Measurements from ENCODE around the gene KMT2E.

Gene KMT2E

DNA sequence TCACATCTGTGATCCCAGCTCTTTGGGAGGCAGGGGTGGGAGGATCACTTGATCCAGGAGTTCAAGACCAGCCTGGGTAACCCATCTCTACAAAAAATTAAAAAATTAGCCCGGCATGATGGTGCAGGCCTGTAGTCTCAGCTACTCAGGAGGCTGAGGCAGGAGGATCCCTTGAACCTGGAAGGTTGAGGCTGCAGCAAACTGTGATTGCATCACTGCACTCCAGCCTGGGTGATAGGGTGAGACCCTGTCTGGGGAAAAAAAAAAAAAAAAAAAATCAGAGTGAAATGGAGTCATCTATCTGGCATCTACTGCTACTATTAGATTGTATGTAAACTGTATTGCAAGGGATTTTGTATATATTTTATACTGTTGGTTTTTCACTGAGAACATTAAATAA is 59.1 kb downstream of the KMT2E start:
- ATAC-seq, result no peak
- TF ChIP-seq RARB (CRISPR knock-in tag; IDR thresholded peaks at IDR 0.05) (no peak), TOX (CRISPR knock-in tag; IDR thresholded peaks at IDR 0.05; ENCODE audit: borderline replicate concordance) (no peak), ZNF70 (CRISPR knock-in tag; IDR thresholded peaks at IDR 0.05) (no peak), BACH2 (CRISPR knock-in tag; IDR thresholded peaks at IDR 0.05; ENCODE audit: borderline replicate concordance) (no peak), ZNF565 (CRISPR knock-in tag; conservative IDR thresholded peaks at IDR 0.05; ENCODE audit: low read depth) (no peak), PATZ1 (CRISPR knock-in tag; IDR thresholded peaks at IDR 0.05; ENCODE audit: borderline replicate concordance) (no peak), ARNTL (CRISPR knock-in tag; IDR thresholded peaks at IDR 0.05; ENCODE audit: borderline replicate concordance, low read depth) (no peak), ESRRG (CRISPR knock-in tag; IDR thresholded peaks at IDR 0.05) (no peak), ZNF8 (CRISPR knock-in tag; IDR thresholded peaks at IDR 0.05) (no peak), CSDC2 (CRISPR knock-in tag; IDR thresholded peaks at IDR 0.05) (no peak), TCF4 (CRISPR knock-in tag; IDR thresholded peaks at IDR 0.05; ENCODE audit: borderline replicate concordance) (no peak), OSR1 (CRISPR knock-in tag; IDR thresholded peaks at IDR 0.05) (no peak), CSRNP3 (CRISPR knock-in tag; IDR thresholded peaks at IDR 0.05) (no peak), GLIS3 (CRISPR knock-in tag; IDR thresholded peaks at IDR 0.05) (no peak), POU6F1 (CRISPR knock-in tag; IDR thresholded peaks at IDR 0.05; ENCODE audit: borderline replicate concordance, low read depth) (no peak), ISL1 (CRISPR knock-in tag; IDR thresholded peaks at IDR 0.05) (no peak)

DNA sequence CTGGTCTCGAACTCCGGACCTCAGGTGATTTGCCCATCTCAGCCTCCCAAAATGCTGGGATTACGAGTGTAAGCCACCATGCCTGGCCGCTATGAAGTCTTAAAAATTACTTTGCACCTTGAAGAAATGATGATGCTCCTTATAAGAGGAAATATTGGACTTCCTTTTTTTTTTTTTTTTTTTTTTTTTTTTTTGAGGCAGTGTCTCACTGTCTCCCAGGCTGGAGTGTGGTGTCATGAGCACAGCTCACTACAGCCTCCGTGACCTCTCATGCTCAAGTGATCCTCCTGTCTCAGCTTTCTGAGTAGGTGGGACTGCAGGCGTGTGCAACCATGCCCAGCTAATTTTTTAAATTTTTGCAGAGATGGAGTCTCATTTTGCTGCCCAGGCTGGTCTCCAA is 65.3 kb downstream of the KMT2E start:
- no peak for ATAC-seq
- TF ChIP-seq ARNTL (CRISPR knock-in tag; IDR thresholded peaks at IDR 0.05; ENCODE audit: borderline replicate concordance, low read depth), result no peak

DNA sequence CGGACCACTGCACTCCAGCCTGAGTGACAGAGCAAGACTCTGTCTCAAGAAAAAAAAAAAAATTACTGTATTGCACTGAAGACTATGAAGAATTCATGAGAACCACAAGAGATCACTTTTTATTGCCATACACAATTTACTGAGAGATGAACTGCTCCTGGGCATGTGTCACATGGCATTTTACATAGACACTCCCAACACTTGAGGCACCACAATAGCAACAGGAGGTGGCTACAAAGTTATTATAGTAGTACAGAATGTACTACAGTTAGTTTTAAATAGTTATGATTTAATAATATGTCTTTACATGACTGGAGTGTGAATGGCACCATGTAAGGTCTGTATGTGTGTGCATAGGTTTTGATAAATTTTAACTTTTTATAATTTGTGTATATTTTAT is 70.6 kb downstream of the KMT2E start:
- TF ChIP-seq CSRNP3 (CRISPR knock-in tag; IDR thresholded peaks at IDR 0.05) (no peak), TCF4 (CRISPR knock-in tag; IDR thresholded peaks at IDR 0.05; ENCODE audit: borderline replicate concordance) (no peak), BACH2 (CRISPR knock-in tag; IDR thresholded peaks at IDR 0.05; ENCODE audit: borderline replicate concordance) (no peak), TSHZ2 (CRISPR knock-in tag; IDR thresholded peaks at IDR 0.05) (no peak), GLIS3 (CRISPR knock-in tag; IDR thresholded peaks at IDR 0.05) (no peak), CREB5 (CRISPR knock-in tag; IDR thresholded peaks at IDR 0.05; ENCODE audit: low read depth) (no peak), PPARA (CRISPR knock-in tag; IDR thresholded peaks at IDR 0.05; ENCODE audit: borderline replicate concordance) (no peak), ZNF565 (CRISPR knock-in tag; conservative IDR thresholded peaks at IDR 0.05; ENCODE audit: low read depth) (no peak), TOX (CRISPR knock-in tag; IDR thresholded peaks at IDR 0.05; ENCODE audit: borderline replicate concordance) (no peak), OSR1 (CRISPR knock-in tag; IDR thresholded peaks at IDR 0.05) (no peak), POU6F1 (CRISPR knock-in tag; IDR thresholded peaks at IDR 0.05; ENCODE audit: borderline replicate concordance, low read depth) (no peak), RARB (CRISPR knock-in tag; IDR thresholded peaks at IDR 0.05) (no peak), CSDC2 (CRISPR knock-in tag; IDR thresholded peaks at IDR 0.05) (no peak), PATZ1 (CRISPR knock-in tag; IDR thresholded peaks at IDR 0.05; ENCODE audit: borderline replicate concordance) (no peak), ZC3H10 (CRISPR knock-in tag; IDR thresholded peaks at IDR 0.05) (no peak), ZFP3 (CRISPR knock-in tag; IDR thresholded peaks at IDR 0.05) (no peak)
- no peak for ATAC-seq

Measured in SK-N-SH treated with all-trans-retinoic acid at 6 μM for 48 hours (cell line).